HEK293 (cell line): ENCODE data around the gene AMZ1.

Experiments used
- KLF1 ChIP-seq: fragments of 450-650 bp; formaldehyde crosslinking; IDR thresholded peaks from 2 replicates; pipeline ENCODE4 v1.5.1; 2016; ENCODE audit warnings: missing biosample characterization, missing genetic modification characterization
- KLF16 ChIP-seq: fragments of 450-650 bp; formaldehyde crosslinking; IDR thresholded peaks from 2 replicates; pipeline ENCODE4 v1.5.1; 2017; ENCODE audit warnings: missing biosample characterization, missing genetic modification characterization
- SP7 ChIP-seq: fragments of 450-650 bp; formaldehyde crosslinking; IDR thresholded peaks from 2 replicates; pipeline ENCODE4 v1.5.1; 2016; ENCODE audit warnings: missing biosample characterization, missing genetic modification characterization
- TCF7L2 ChIP-seq: IDR thresholded peaks from 2 replicates; pipeline ENCODE4 v1.6.1; 2011; ENCODE audit warnings: low read depth, mild to moderate bottlenecking, inconsistent platforms, low read length, moderate library complexity, borderline replicate concordance
- ZNF274 ChIP-seq, 2 experiments: fragments of 200-500 bp in 1 of 2; fragments of 450-650 bp in 1 of 2; sonication (Bioruptor generic) in 1 of 2; formaldehyde crosslinking in 1 of 2; IDR thresholded peaks; 2 replicates each; pipeline versions ENCODE4 v1.5.1 to v1.6.1; 2014 to 2016; ENCODE audit warnings: borderline replicate concordance in 1 of 2, inconsistent platforms in 1 of 2, low read length in 1 of 2, missing biosample characterization in 1 of 2, missing genetic modification characterization in 1 of 2
- ZNF335 ChIP-seq: fragments of 450-650 bp; formaldehyde crosslinking; conservative IDR thresholded peaks from 2 replicates; pipeline ENCODE4 v1.5.1; 2016; ENCODE audit warnings: missing biosample characterization, missing genetic modification characterization
- ZNF707 ChIP-seq: fragments of 450-650 bp; formaldehyde crosslinking; IDR thresholded peaks from 2 replicates; pipeline ENCODE4 v1.5.1; 2016; ENCODE audit warnings: missing biosample characterization, missing genetic modification characterization
- TF ChIP-seq, protein P1 (sequence below): fragments of 450-650 bp; formaldehyde crosslinking; IDR thresholded peaks from 2 replicates; pipeline ENCODE4 v1.5.1; 2016; ENCODE audit warnings: missing biosample characterization, missing genetic modification characterization
- TF ChIP-seq, protein P2 (sequence below): fragments of 450-650 bp; formaldehyde crosslinking; IDR thresholded peaks from 2 replicates; pipeline ENCODE4 v1.5.1; 2016; ENCODE audit warnings: missing biosample characterization, missing genetic modification characterization

DNA sequence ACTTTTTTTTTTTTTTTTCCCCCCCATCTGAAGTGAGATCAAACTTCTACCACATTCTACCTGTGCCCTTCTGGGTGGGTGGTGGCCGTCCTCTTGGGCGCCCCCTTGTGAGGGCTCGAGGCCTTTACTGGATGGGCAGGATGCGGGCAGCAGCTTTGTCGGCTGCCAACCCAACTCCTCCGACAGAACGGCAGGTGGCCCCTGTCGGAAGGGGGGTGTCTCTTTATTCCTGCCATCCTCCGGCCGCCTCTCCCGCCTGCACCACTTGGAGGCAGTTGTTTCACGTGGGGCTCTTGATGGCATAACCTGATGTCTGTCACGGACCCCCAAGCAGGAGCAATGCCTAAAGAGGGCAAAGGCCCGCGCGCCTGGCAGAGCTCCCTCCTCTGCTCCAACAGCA, 31.0 kb downstream of the AMZ1 start:
- TF ChIP-seq ZNF707 (tag by site-specific recombination) (no peak), KLF1 (tag by site-specific recombination) (no peak), SP7 (no peak), KLF16 (tag by site-specific recombination) (no peak), ZNF274 (IDR thresholded peaks at IDR 0.05; ENCODE audit: low read length) (no peak), ZNF274 (tag by site-specific recombination; IDR thresholded peaks at IDR 0.05; ENCODE audit: borderline replicate concordance) (no peak), TCF7L2 (no peak), ZNF335 (tag by site-specific recombination) (no peak)
- TF ChIP-seq, protein P1, sequence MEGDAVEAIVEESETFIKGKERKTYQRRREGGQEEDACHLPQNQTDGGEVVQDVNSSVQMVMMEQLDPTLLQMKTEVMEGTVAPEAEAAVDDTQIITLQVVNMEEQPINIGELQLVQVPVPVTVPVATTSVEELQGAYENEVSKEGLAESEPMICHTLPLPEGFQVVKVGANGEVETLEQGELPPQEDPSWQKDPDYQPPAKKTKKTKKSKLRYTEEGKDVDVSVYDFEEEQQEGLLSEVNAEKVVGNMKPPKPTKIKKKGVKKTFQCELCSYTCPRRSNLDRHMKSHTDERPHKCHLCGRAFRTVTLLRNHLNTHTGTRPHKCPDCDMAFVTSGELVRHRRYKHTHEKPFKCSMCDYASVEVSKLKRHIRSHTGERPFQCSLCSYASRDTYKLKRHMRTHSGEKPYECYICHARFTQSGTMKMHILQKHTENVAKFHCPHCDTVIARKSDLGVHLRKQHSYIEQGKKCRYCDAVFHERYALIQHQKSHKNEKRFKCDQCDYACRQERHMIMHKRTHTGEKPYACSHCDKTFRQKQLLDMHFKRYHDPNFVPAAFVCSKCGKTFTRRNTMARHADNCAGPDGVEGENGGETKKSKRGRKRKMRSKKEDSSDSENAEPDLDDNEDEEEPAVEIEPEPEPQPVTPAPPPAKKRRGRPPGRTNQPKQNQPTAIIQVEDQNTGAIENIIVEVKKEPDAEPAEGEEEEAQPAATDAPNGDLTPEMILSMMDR (tag by site-specific recombination): peak; percentile 45; the same call in 1 of the 2 replicates
- TF ChIP-seq, protein P2, sequence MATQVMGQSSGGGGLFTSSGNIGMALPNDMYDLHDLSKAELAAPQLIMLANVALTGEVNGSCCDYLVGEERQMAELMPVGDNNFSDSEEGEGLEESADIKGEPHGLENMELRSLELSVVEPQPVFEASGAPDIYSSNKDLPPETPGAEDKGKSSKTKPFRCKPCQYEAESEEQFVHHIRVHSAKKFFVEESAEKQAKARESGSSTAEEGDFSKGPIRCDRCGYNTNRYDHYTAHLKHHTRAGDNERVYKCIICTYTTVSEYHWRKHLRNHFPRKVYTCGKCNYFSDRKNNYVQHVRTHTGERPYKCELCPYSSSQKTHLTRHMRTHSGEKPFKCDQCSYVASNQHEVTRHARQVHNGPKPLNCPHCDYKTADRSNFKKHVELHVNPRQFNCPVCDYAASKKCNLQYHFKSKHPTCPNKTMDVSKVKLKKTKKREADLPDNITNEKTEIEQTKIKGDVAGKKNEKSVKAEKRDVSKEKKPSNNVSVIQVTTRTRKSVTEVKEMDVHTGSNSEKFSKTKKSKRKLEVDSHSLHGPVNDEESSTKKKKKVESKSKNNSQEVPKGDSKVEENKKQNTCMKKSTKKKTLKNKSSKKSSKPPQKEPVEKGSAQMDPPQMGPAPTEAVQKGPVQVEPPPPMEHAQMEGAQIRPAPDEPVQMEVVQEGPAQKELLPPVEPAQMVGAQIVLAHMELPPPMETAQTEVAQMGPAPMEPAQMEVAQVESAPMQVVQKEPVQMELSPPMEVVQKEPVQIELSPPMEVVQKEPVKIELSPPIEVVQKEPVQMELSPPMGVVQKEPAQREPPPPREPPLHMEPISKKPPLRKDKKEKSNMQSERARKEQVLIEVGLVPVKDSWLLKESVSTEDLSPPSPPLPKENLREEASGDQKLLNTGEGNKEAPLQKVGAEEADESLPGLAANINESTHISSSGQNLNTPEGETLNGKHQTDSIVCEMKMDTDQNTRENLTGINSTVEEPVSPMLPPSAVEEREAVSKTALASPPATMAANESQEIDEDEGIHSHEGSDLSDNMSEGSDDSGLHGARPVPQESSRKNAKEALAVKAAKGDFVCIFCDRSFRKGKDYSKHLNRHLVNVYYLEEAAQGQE: no peak
